H1 (cell line): ENCODE measurements around the gene KLHL10. TPM values are rescaled to one million over a fixed set of nuclear protein-coding genes. Genes with fewer than 3 reads are reported as not detected.

Experiments
- CTCF ChIA-PET: fragments of 300-600 bp; sonication (Branson Sonifier 250); formaldehyde crosslinking; loops from one replicate; lab custom pipeline; 2021; ENCODE audit not compliant: partially characterized antibody; lab: Charles Lee
- POLR2A ChIA-PET: fragments of 300-600 bp; sonication (Branson Sonifier 250); formaldehyde crosslinking; loops from one replicate; lab custom pipeline; 2021; ENCODE audit warnings: inconsistent platforms; ENCODE audit not compliant: partially characterized antibody; lab: Charles Lee
- DNase-seq, 2 experiments: peaks; one replicate each; pipeline versions ENCODE4 v3.0.0 to v3.0.0-alpha.2; 2010 to 2022; ENCODE audit warnings: low spot score in 2 of 2, low read depth in 1 of 2, mixed read lengths in 1 of 2
- FAIRE-seq: peaks from 2 replicates; lab custom pipeline; 2011; peaks lifted over from hg19 to GRCh38; lab: Jason Lieb, UNC
- H2AFZ ChIP-seq: 2 replicates; pipeline ENCODE4 v1.8.1; 2012; ENCODE audit warnings: low read length, inconsistent platforms
- H2AK5ac ChIP-seq: 2 replicates; pipeline ENCODE4 v1.6.1; 2013; ENCODE audit warnings: low read depth, low read length
- H2BK120ac ChIP-seq: replicated peaks from 2 replicates; pipeline ENCODE3; 2013; ENCODE audit warnings: low read depth, low read length, inconsistent platforms
- H2BK12ac ChIP-seq: 2 replicates; pipeline ENCODE4 v1.6.1; 2013; ENCODE audit warnings: low read depth, low read length
- H2BK15ac ChIP-seq: 2 replicates; pipeline ENCODE4 v1.6.1; 2013; ENCODE audit warnings: low read length
- H2BK20ac ChIP-seq: 2 replicates; pipeline ENCODE4 v1.6.1; 2013; ENCODE audit warnings: low read length
- H2BK5ac ChIP-seq: 2 replicates; pipeline ENCODE4 v1.6.1; 2013; ENCODE audit warnings: low read depth, low read length
- H3K14ac ChIP-seq: 2 replicates; pipeline ENCODE4 v1.6.1; 2013; ENCODE audit warnings: inconsistent platforms; ENCODE audit not compliant: insufficient read length
- H3K18ac ChIP-seq: 2 replicates; pipeline ENCODE4 v1.6.1; 2013; ENCODE audit warnings: low read length; ENCODE audit errors: extremely low read depth
- H3K23ac ChIP-seq: 2 replicates; pipeline ENCODE4 v1.6.1; 2013; ENCODE audit warnings: inconsistent platforms; ENCODE audit not compliant: insufficient read length
- H3K23me2 ChIP-seq: 2 replicates; pipeline ENCODE4 v1.6.1; 2013; ENCODE audit warnings: low read depth, low read length
- H3K27ac ChIP-seq: 2 replicates; pipeline ENCODE4 v1.6.1; 2011; ENCODE audit warnings: low read depth, low read length, inconsistent platforms
- H3K27me3 ChIP-seq, 4 experiments: replicated peaks in 1 of 4; 1 replicate in 1 of 4; 2 replicates in 3 of 4; pipeline versions ENCODE4 v1.6.1 to v1.8.1; 2011 to 2013; ENCODE audit warnings: low read length in 3 of 4, mild to moderate bottlenecking in 3 of 4, inconsistent platforms in 2 of 4, mixed read lengths in 2 of 4, moderate library complexity in 1 of 4; ENCODE audit not compliant: control insufficient read depth in 3 of 4, insufficient read depth in 3 of 4; ENCODE audit errors: extremely low read depth in 1 of 4
- H3K36me3 ChIP-seq, 4 experiments: 2 replicates each; pipeline versions ENCODE4 v1.6.1 to v1.8.1; 2011 to 2013; ENCODE audit warnings: mild to moderate bottlenecking in 4 of 4, low read length in 3 of 4, moderate library complexity in 2 of 4, control low read depth in 1 of 4, inconsistent platforms in 1 of 4; ENCODE audit not compliant: insufficient read depth in 4 of 4, control insufficient read depth in 2 of 4
- H3K4ac ChIP-seq: replicated peaks from 2 replicates; pipeline ENCODE3; 2013; ENCODE audit warnings: low read length, low read depth, mixed read lengths, inconsistent platforms; ENCODE audit not compliant: insufficient read length
- H3K4me1 ChIP-seq, 4 experiments: replicated peaks in 1 of 4; 1 replicate in 1 of 4; 2 replicates in 3 of 4; pipeline versions ENCODE4 v1.6.1 to v1.8.1; 2011 to 2013; ENCODE audit warnings: low read length in 3 of 4, inconsistent platforms in 2 of 4, mixed read lengths in 1 of 4; ENCODE audit not compliant: insufficient read depth in 4 of 4, control insufficient read depth in 3 of 4
- H3K4me2 ChIP-seq, 2 experiments: 2 replicates each; pipeline versions ENCODE4 v1.6.1 to v1.8.1; 2011 to 2013; ENCODE audit warnings: low read depth in 2 of 2, low read length in 2 of 2, control low read depth in 1 of 2, inconsistent platforms in 1 of 2, mild to moderate bottlenecking in 1 of 2; ENCODE audit not compliant: insufficient read depth in 1 of 2
- H3K4me3 ChIP-seq, 4 experiments: fragments of 200-600, 300-600 bp in 1 of 4; sonication (generic), shearing (Covaris generic), sonication (Bioruptor Twin) in 1 of 4; 2 replicates each; pipeline versions ENCODE4 v1.5.1 to v1.8.1; 2011 to 2016; ENCODE audit warnings: low read length in 4 of 4, low read depth in 3 of 4, control low read depth in 2 of 4, inconsistent platforms in 2 of 4, mild to moderate bottlenecking in 2 of 4, mixed read lengths in 1 of 4, moderate library complexity in 1 of 4; ENCODE audit not compliant: insufficient read depth in 2 of 4; ENCODE audit errors: extremely low read depth in 1 of 4
- H3K56ac ChIP-seq: replicated peaks from 2 replicates; pipeline ENCODE3; 2013; ENCODE audit warnings: low read depth, mild to moderate bottlenecking, mixed read lengths, low read length, inconsistent platforms; ENCODE audit not compliant: insufficient read length
- H3K79me1 ChIP-seq: 2 replicates; pipeline ENCODE4 v1.6.1; 2013; ENCODE audit warnings: low read depth, low read length, control low read depth
- H3K79me2 ChIP-seq, 2 experiments: 2 replicates each; pipeline versions ENCODE4 v1.6.1 to v1.8.1; 2012 to 2013; ENCODE audit warnings: low read length in 2 of 2, mild to moderate bottlenecking in 2 of 2, inconsistent platforms in 1 of 2; ENCODE audit not compliant: insufficient read depth in 2 of 2, control insufficient read depth in 1 of 2
- H3K9ac ChIP-seq, 4 experiments: replicated peaks in 1 of 4; 1 replicate in 1 of 4; 2 replicates in 3 of 4; pipeline versions ENCODE4 v1.6.1 to v1.8.1; 2011 to 2013; ENCODE audit warnings: low read depth in 3 of 4, low read length in 3 of 4, control low read depth in 2 of 4, mild to moderate bottlenecking in 2 of 4, moderate library complexity in 2 of 4, inconsistent platforms in 1 of 4; ENCODE audit errors: extremely low read depth in 1 of 4
- H3K9me3 ChIP-seq, 2 experiments: 2 replicates each; pipeline versions ENCODE4 v1.6.1 to v1.8.1; 2012 to 2013; ENCODE audit warnings: mild to moderate bottlenecking in 2 of 2, moderate library complexity in 2 of 2, control low read depth in 1 of 2, inconsistent platforms in 1 of 2, low read depth in 1 of 2, low read length in 1 of 2, mixed read lengths in 1 of 2; ENCODE audit not compliant: insufficient read depth in 2 of 2
- H4K20me1 ChIP-seq, 2 experiments: replicated peaks in 1 of 2; 2 replicates each; pipeline versions ENCODE3 to v1.8.1; 2011 to 2013; ENCODE audit warnings: inconsistent platforms in 2 of 2, low read length in 2 of 2, mild to moderate bottlenecking in 1 of 2; ENCODE audit not compliant: insufficient read depth in 2 of 2, control insufficient read depth in 1 of 2
- H4K5ac ChIP-seq: 2 replicates; pipeline ENCODE4 v1.6.1; 2013; ENCODE audit warnings: low read length, low read depth, mixed read lengths, inconsistent platforms; ENCODE audit not compliant: insufficient read length
- H4K8ac ChIP-seq: 2 replicates; pipeline ENCODE4 v1.8.0; 2013; ENCODE audit warnings: mild to moderate bottlenecking, moderate library complexity, low read length, inconsistent platforms; ENCODE audit not compliant: insufficient read depth; ENCODE audit errors: extremely low read depth
- H4K91ac ChIP-seq: replicated peaks from 2 replicates; pipeline ENCODE3; 2013; ENCODE audit warnings: low read length, mixed read lengths, inconsistent platforms; ENCODE audit not compliant: insufficient read length
- MAFK ChIP-seq: IDR thresholded peaks from 2 replicates; pipeline ENCODE4 v1.6.1; 2012; ENCODE audit warnings: low read depth, mild to moderate bottlenecking, improper control_type of control experiment, low read length
- RAD21 ChIP-seq, 2 experiments: IDR thresholded peaks in 1 of 2; conservative IDR thresholded peaks in 1 of 2; 2 replicates each; pipeline ENCODE4 v1.6.1; 2011; ENCODE audit warnings: low read depth in 2 of 2, low read length in 2 of 2, improper control_type of control experiment in 1 of 2, inconsistent platforms in 1 of 2, mild to moderate bottlenecking in 1 of 2, moderate library complexity in 1 of 2
- RBBP5 ChIP-seq: IDR thresholded peaks from 2 replicates; pipeline ENCODE4 v1.7.1; 2012; ENCODE audit warnings: low read depth, mild to moderate bottlenecking, inconsistent platforms, low read length, moderate library complexity, borderline replicate concordance
- WGBS, 2 experiments: shearing (Covaris generic) in 1 of 2; methylation state at CpG; one replicate each; pipeline versions ENCODE4 v1.1.6 to v1.1.7; 2013 to 2015; ENCODE audit warnings: low lambda C conversion rate in 2 of 2, mixed read lengths in 2 of 2, inconsistent platforms in 1 of 2, low coverage in 1 of 2, missing lambda C conversion rate in 1 of 2; ENCODE audit not compliant: insufficient replicate concordance in 2 of 2, insufficient coverage in 1 of 2, insufficient read length in 1 of 2; ENCODE audit errors: extremely low coverage in 1 of 2, missing lambda C conversion rate in 1 of 2; 5-methylcytosine and 5-hydroxymethylcytosine counted together
- polyA plus RNA-seq, 7 experiments: library from polyadenylated mRNA; depleted of rRNA in 3 of 7; stranded (reverse) in 5 of 7; unstranded in 2 of 7; fragments of >200 nt in 5 of 7; fragments of 200-250 nt in 2 of 7; gene quantifications; 1 replicate in 5 of 7; 2 replicates in 1 of 7; 4 replicates in 1 of 7; pipeline versions ENCODE4 v1.2.1 to v1.2.3, GENCODE V29; 2011 to 2013; ENCODE audit warnings: missing spikeins in 2 of 7, mixed read lengths in 2 of 7
- total RNA-seq: library from RNA; stranded (reverse); fragmentation: NEBNext Ultra II Directional; extraction: Animal tissue kit (Norgen Biotek cat#: 25700); gene quantifications from 2 replicates; pipeline ENCODE4 v1.2.1, GENCODE V29; 2021

KLHL10 gene
- total and polyA plus RNA-seq, 2 of the 8 experiments (the other 6 are each of a cell fraction or from before 2014, with no cell fraction given), result 0.19 to 0.26 TPM

GRCh38 chr17:41882756-41883155 lies 45.1 kb downstream of the KLHL10 start:
- DNase-seq, result no peak
- Histone ChIP-seq H3K4me3 (no peak overlapping the region), H3K9ac (no peak overlapping the region), H2BK20ac (no peak overlapping the region), H3K14ac (no peak overlapping the region), H3K23me2 (peaks cover 2% of the 10 kb centered on the region; the same call in 1 of the 2 replicates), H3K79me1 (no peaks in the 10 kb centered on the region; the same call in 1 of the 2 replicates), H4K91ac (no peak overlapping the region), H2BK12ac (no peak overlapping the region), H3K36me3 (peaks cover 59 to 98% (median 84%) of the 10 kb centered on the region in 4 experiments), H3K9me3 (no peaks in the 10 kb centered on the region), H3K4me2 (no peak overlapping the region), H4K20me1 (peaks cover 1 to 13% of the 10 kb centered on the region in 2 experiments), H2AFZ (no peak overlapping the region), H3K4me1 (no peaks in the 10 kb centered on the region; a peak in 1 of 7 replicates), H3K56ac (no peak overlapping the region), H2AK5ac (no peak overlapping the region), H2BK5ac (no peak overlapping the region), H4K8ac (no peak overlapping the region), H3K27ac (no peak overlapping the region), H3K18ac (no peak overlapping the region), H3K4ac (no peak overlapping the region), H2BK120ac (no peak overlapping the region), H4K5ac (no peak overlapping the region), H3K79me2 (peaks cover 0 to 9% of the 10 kb centered on the region in 2 experiments; a peak in 2 of 4 replicates), H2BK15ac (no peak overlapping the region), H3K27me3 (no peaks in the 10 kb centered on the region; a peak in 1 of 7 replicates), H3K23ac (no peak overlapping the region)
- whole genome bisulfite sequencing, 2 experiments, result 94% methylated on average over 6 of the region's 6 CpGs; no CpG with 5 or more reads in 1 of the 2 experiments
- no peak for TF ChIP-seq RAD21 (IDR thresholded peaks at IDR 0.05 in 1 of 2, conservative IDR thresholded peaks at IDR 0.05 in 1 of 2; ENCODE audit: low read depth in 2 of 2, low read length in 2 of 2)
- no peak for TF ChIP-seq RBBP5
- no peak for TF ChIP-seq MAFK
- CTCF ChIA-PET, result interaction anchor here (1.0 to 1.9 kb wide), 3 partner anchors 22 to 204 kb away, joined by 3 to 8 read pairs (median 3); partner anchors contain the start of gene JUP
- POLR2A ChIA-PET, result interaction anchor here (0.6 to 3.4 kb wide), 8 partner anchors 11 to 97 kb away, joined by 3 to 12 read pairs (median 3); partner anchors contain the start of genes ACLY and KLHL11
- FAIRE-seq, result no peak
